WI38 (cell line): Measurements from ENCODE around the gene ZNF821.
A peak's percentile ranks its signal among the peaks of the same experiment; 100 is the strongest.

Experiments used
- H3K4me3 ChIP-seq: 2 replicates; pipeline ENCODE4 v1.5.1; 2011; ENCODE audit warnings: low read depth, mild to moderate bottlenecking, control low read depth, low read length
- CTCF ChIP-seq: IDR thresholded peaks from 2 replicates; pipeline ENCODE4 v1.5.1; 2012; ENCODE audit warnings: low read depth, mild to moderate bottlenecking, control low read depth, low read length

The ZNF821 gene

GRCh38 chr16:71883849-71884638 lies at the start of gene ZNF821:
Gene ZNF821, minus strand, starts transcription at chr16:71884182. Its CDS starts 4,236 bp downstream, at chr16:71879946.
- peak; percentile 9; the same call in 1 of the 2 replicates for TF ChIP-seq CTCF
- peak within 1 kb of the TSS; percentile 73 for H3K4me3 ChIP-seq

- H3K4me3 ChIP-seq, result no peak overlapping the region
- TF ChIP-seq CTCF, result no peak
Measured at GRCh38 chr16:71933017-71933416, 49.0 kb upstream of the ZNF821 start.

- H3K4me3 ChIP-seq, result no peak overlapping the region
- no peak for TF ChIP-seq CTCF
Measured at GRCh38 chr16:71931599-71931998, 47.6 kb upstream of the ZNF821 start.

- no peak overlapping the region for H3K4me3 ChIP-seq
- no peak for TF ChIP-seq CTCF
Measured at GRCh38 chr16:71931001-71931400, 47.0 kb upstream of the ZNF821 start.

- no peak for TF ChIP-seq CTCF
- no peak overlapping the region for H3K4me3 ChIP-seq
Measured at GRCh38 chr16:71930013-71930563, 46.1 kb upstream of the ZNF821 start.

- no peak for TF ChIP-seq CTCF
- H3K4me3 ChIP-seq, result no peak overlapping the region
Measured at GRCh38 chr16:71929048-71929447, 45.1 kb upstream of the ZNF821 start.

- H3K4me3 ChIP-seq, result no peak overlapping the region
- TF ChIP-seq CTCF, result no peak
Measured at GRCh38 chr16:71927787-71928186, 43.8 kb upstream of the ZNF821 start.
